HK-2 (cell line): ENCODE measurements around the gene MIX23.

Experiments
- DNase-seq: peaks from one replicate; pipeline ENCODE4 v3.0.0-alpha.2; 2018; ENCODE audit not compliant: unreplicated experiment

MIX23 gene

GRCh38 chr3:122351612-122352011 is 31.4 kb downstream of the MIX23 start:
- no peak for DNase-seq

GRCh38 chr3:122350814-122351418 is 32.1 kb downstream of the MIX23 start:
- no peak for DNase-seq

DNA sequence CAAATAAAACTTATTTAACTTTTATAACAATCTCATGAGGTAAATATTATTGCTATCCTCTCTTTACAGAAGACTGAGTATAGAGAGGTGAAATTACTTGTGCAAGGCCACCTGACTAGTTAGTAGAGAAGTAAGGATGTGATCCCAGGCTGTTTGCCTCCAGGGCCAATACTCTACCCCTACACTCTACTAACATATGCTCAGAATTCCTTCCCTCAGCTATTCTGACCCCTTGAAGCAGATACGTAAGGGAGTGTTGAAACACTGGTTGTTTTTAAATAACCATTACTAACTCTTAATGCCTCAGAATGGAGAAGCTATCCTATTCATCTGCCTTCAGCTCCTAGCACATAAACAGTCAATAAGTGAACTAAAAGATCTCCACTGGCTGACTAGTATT is 33.9 kb downstream of the MIX23 start:
- DNase-seq, result no peak

GRCh38 chr3:122343654-122344053 is 39.4 kb downstream of the MIX23 start:
- DNase-seq, result no peak

GRCh38 chr3:122342803-122343202 is 40.2 kb downstream of the MIX23 start:
- DNase-seq, result no peak

DNA sequence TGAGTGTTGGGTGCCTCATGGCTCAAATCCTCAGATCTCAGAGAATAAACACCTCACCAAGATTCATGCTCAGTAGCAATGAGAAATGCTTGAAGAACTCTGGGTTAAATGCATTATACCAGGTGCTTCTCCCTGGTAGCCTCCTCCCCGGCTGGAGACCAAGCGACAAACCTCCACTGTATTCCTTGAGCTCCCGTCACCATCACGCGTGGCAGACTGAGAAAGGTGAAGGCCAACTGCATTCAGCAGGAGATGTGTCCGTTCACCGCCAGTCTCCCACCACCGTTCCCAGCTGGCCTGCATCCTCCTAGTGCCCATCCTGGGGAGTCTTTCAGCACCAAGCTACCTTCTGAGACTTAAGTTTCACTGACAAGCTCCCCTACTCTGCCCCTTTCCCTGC is 50.5 kb downstream of the MIX23 start:
- DNase-seq, result no peak

- no peak for DNase-seq
Observed at GRCh38 chr3:122331886-122332285, 51.1 kb downstream of the MIX23 start.

GRCh38 chr3:122325769-122326168 is 57.3 kb downstream of the MIX23 start:
- no peak for DNase-seq

DNA sequence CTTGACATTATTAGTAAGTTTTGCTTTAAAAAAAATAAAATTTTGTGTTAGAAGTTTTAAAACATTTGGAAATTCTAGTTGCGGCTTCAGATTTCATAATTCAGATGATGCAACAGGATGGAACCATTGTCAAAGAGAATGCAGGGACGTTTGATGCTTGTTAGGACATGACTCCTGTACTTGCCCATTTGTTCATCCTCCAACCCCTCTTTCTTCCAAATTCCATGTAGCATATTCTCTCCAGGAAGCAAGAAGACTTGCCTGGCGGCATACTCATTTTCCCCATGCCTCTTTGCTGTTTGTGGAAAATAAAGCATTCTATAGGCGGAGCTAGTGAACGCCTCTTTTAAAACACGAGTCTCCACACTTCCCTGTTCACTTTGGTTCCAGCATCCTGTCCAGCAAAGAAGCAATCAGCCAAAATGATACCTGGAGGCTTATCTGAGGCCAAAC is 58.1 kb downstream of the MIX23 start, which contains the start of gene CSTA:
TSS of gene CSTA (plus strand) at position 378 of the 453 bp plus-strand sequence. CDS start at position 423, 45 bp downstream.
- DNase-seq, result no peak

DNA sequence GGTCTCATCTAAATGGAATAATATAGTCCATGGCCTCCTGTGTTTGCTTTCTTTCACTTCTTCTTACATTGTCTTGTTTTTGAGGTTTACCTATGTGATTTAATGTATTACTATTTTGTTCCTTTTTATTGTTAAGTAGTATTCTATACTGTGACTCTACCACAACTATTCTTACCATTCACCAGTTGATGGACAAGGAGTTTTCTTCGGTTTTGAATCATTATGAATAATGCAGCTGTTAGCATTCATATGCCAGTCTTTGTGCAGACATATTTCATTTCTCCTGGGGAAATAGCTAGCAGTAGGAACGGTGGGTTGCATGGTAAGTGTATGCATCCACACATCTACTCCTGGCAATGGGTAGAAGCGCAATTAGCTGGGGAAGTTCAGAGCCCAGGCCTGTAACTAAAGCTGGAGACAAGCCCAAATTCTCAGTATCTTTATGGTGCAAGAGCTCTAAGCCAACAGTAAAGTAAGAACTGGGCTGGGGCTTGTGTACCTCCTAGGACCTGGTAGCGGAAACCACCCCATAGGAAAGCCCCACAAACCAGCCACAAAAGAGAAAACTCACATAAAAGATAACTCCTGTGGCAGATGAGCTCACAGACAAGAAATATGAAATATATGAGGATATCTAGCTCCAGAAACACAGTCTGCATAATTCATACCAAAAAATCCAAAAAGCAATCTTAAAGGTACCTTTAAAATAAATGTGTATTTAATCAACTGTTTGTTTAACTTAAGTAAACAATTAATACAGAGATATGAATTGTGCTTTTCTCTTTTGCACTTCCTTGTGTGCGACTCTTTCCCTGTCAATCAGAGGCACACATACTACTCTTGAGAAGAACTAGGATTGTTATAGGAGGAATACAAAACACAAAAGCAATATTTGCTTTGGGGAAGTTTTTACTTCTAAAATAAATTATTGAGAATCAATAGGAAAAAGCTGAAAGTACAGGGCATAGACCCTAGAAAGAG is 60.6 kb downstream of the MIX23 start:
- no peak for DNase-seq

GRCh38 chr3:122318620-122319019 is 64.4 kb downstream of the MIX23 start:
- no peak for DNase-seq

DNA sequence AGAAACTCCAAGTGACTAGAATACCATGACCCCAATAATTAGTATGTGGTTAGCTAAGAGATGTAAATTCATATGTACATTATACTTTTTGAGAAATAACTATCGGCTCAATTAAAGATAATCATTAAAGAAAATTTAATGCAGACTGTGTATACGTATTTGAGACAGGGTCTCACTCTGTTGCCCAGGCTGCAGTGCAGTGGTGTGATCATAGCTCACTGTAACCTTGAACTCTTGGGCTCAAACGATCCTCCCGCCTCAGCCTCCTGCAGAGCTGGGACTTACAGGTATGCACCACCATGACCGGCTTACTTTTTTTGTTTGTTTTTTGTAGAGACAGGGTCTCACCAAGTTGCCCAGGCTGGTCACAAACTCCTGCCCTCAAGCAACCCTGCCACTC is 66.7 kb downstream of the MIX23 start:
- no peak for DNase-seq

DNA sequence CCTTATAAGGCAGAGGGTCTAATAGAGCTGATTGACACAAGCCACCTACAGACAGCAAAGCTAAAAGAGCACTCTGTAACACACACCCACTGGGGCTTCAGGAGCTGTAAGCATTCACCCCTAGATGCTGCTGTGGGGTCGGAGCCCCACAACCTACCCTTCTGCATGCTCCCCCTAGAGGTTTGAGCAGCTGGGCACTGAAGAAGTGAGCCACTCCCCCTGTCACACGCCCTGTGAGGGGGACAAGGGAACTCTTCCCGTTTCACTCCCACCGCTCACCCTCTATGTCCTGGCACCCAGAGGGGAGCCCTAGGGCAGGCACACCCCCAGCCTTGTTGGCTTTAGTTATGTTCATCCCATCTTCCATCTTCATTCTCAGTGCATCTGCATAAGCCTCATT is 67.4 kb downstream of the MIX23 start:
- DNase-seq, result no peak

DNA sequence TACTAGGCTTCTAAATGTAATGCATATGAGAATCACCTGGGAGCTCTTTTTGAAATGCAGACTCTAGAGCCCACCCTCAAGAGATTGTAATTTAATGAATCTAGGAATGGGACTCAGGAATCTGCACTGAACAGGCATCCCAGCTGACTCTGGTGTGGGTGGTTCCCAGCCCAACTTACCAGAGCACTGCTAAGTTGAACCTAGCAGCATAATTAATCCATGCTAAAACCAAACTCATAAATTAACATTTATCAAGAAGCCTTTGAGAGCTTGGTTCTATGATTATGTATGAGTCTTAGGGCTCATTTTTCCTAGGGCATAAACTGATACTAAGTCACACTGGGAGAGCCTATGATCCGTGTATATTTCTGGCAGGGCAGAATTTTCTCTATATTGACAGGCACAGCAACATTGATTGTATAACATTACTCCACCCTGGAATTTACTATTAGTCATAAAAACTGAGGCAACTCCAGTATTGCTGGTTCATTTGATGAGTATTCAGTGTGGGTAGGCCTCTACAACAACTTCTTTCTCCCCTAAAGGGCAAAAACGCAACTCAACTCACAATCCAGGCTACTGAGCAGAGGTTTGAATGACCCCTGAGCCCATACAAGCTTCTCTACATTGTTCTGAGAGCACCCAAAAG is 68.7 kb downstream of the MIX23 start:
- DNase-seq, result no peak

GRCh38 chr3:122313281-122313680 is 69.8 kb downstream of the MIX23 start:
- DNase-seq, result no peak

- no peak for DNase-seq
Observed at GRCh38 chr3:122312826-122313225, 70.2 kb downstream of the MIX23 start.

- no peak for DNase-seq
Observed at GRCh38 chr3:122310361-122310760, 72.7 kb downstream of the MIX23 start.
